IMR-90 (cell line): ENCODE data around the gene TFB1M. TPM values are rescaled to one million over a fixed set of nuclear protein-coding genes. Genes with fewer than 3 reads are reported as not detected.

Experiments used
- ATAC-seq: fragments of 200-7000 bp; cut with Tn5 transposase; 2 replicates; pipeline ENCODE4 v1.9.1; 2020; ENCODE audit warnings: low read depth, mild to moderate bottlenecking, moderate library complexity
- BruUV-seq: library from RNA; stranded (reverse); fragments of 400-500 nt; replicated peaks from 2 replicates; lab custom pipeline; 2021; lab: Mats Ljungman, UMichigan
- CTCF ChIA-PET: fragments of 300-600 bp; formaldehyde crosslinking; extraction: SDS; loops from one replicate; lab custom pipeline; 2021; ENCODE audit warnings: antibody characterized with exemption; lab: Yijun Ruan, JAX
- POLR2A ChIA-PET: fragments of 300-600 bp; sonication (Branson Sonifier 250); formaldehyde crosslinking; loops from one replicate; lab custom pipeline; 2022; ENCODE audit warnings: antibody characterized with exemption; ENCODE audit not compliant: unreplicated experiment; lab: Charles Lee
- DNase-seq: peaks from one replicate; pipeline ENCODE4 v3.0.0; 2013
- H2AFZ ChIP-seq: replicated peaks from 2 replicates; pipeline ENCODE3; 2013; ENCODE audit warnings: low read length, mild to moderate bottlenecking; ENCODE audit not compliant: poor library complexity
- H2AK5ac ChIP-seq: 2 replicates; pipeline ENCODE4 v1.6.1; 2013; ENCODE audit warnings: low read depth, low read length, inconsistent platforms
- H2AK9ac ChIP-seq: replicated peaks from 2 replicates; pipeline ENCODE3; 2013; ENCODE audit warnings: mild to moderate bottlenecking, low read depth, low read length, moderate library complexity; ENCODE audit not compliant: poor library complexity
- H2BK120ac ChIP-seq: 2 replicates; pipeline ENCODE4 v1.6.1; 2013; ENCODE audit warnings: low read depth, low read length, inconsistent platforms
- H2BK15ac ChIP-seq: 3 replicates; pipeline ENCODE4 v1.6.1; 2013; ENCODE audit warnings: low read depth, low read length, inconsistent platforms
- H2BK20ac ChIP-seq: 2 replicates; pipeline ENCODE4 v1.6.1; 2013; ENCODE audit warnings: low read depth, mild to moderate bottlenecking, inconsistent platforms, low read length, moderate library complexity
- H2BK5ac ChIP-seq: 2 replicates; pipeline ENCODE4 v1.6.1; 2013; ENCODE audit warnings: mild to moderate bottlenecking, low read depth, low read length, inconsistent platforms; ENCODE audit not compliant: poor library complexity, severe bottlenecking
- H3K14ac ChIP-seq: replicated peaks from 2 replicates; pipeline ENCODE4 v1.6.1; 2013; ENCODE audit warnings: low read depth, low read length, inconsistent platforms
- H3K18ac ChIP-seq: 2 replicates; pipeline ENCODE4 v1.6.1; 2013; ENCODE audit warnings: low read depth, low read length, control low read depth
- H3K23ac ChIP-seq: 2 replicates; pipeline ENCODE4 v1.6.1; 2013; ENCODE audit warnings: low read depth, low read length, inconsistent platforms
- H3K27ac ChIP-seq: 2 replicates; pipeline ENCODE4 v1.5.1; 2013; ENCODE audit warnings: mild to moderate bottlenecking, control low read depth, low read length; ENCODE audit not compliant: insufficient read depth
- H3K27me3 ChIP-seq: 2 replicates; pipeline ENCODE4 v1.6.1; 2013; ENCODE audit warnings: low read length; ENCODE audit not compliant: control insufficient read depth, insufficient read depth
- H3K36me3 ChIP-seq: 2 replicates; pipeline ENCODE4 v1.6.1; 2013; ENCODE audit warnings: low read length, mixed read lengths; ENCODE audit not compliant: control insufficient read depth, insufficient read depth
- H3K4ac ChIP-seq: 2 replicates; pipeline ENCODE4 v1.6.1; 2013; ENCODE audit warnings: low read depth, low read length, inconsistent platforms
- H3K4me1 ChIP-seq: 2 replicates; pipeline ENCODE4 v1.6.1; 2013; ENCODE audit warnings: low read length, mixed read lengths; ENCODE audit not compliant: control insufficient read depth, insufficient read depth
- H3K4me2 ChIP-seq: 2 replicates; pipeline ENCODE4 v1.6.1; 2013; ENCODE audit warnings: low read depth, mild to moderate bottlenecking, control low read depth, low read length, moderate library complexity
- H3K4me3 ChIP-seq: 2 replicates; pipeline ENCODE4 v1.5.1; 2013; ENCODE audit warnings: low read depth, mild to moderate bottlenecking, control low read depth, low read length, moderate library complexity; ENCODE audit not compliant: insufficient read depth
- H3K56ac ChIP-seq: 2 replicates; pipeline ENCODE4 v1.6.1; 2013; ENCODE audit warnings: low read length, inconsistent platforms; ENCODE audit not compliant: insufficient read depth; ENCODE audit errors: extremely low read depth
- H3K79me1 ChIP-seq, 2 experiments: 2 replicates each; pipeline ENCODE4 v1.6.1; 2013; ENCODE audit warnings: low read length in 2 of 2, inconsistent platforms in 1 of 2, low read depth in 1 of 2
- H3K9ac ChIP-seq: 2 replicates; pipeline ENCODE4 v1.6.1; 2013; ENCODE audit warnings: low read depth, low read length, control low read depth
- H3K9me1 ChIP-seq: 2 replicates; pipeline ENCODE4 v1.6.1; 2013; ENCODE audit warnings: low read length, inconsistent platforms; ENCODE audit not compliant: insufficient read depth
- H3K9me3 ChIP-seq: 2 replicates; pipeline ENCODE4 v1.6.1; 2013; ENCODE audit warnings: low read length; ENCODE audit not compliant: control insufficient read depth, insufficient read depth
- H4K20me1 ChIP-seq: 2 replicates; pipeline ENCODE4 v1.6.1; 2013; ENCODE audit warnings: low read length, inconsistent platforms; ENCODE audit not compliant: insufficient read depth
- H4K5ac ChIP-seq: 2 replicates; pipeline ENCODE4 v1.6.1; 2013; ENCODE audit warnings: mild to moderate bottlenecking, low read depth, low read length, control low read depth
- H4K8ac ChIP-seq, 2 experiments: 2 replicates each; pipeline ENCODE4 v1.6.1; 2013; ENCODE audit warnings: low read depth in 2 of 2, low read length in 2 of 2, control low read depth in 1 of 2, inconsistent platforms in 1 of 2
- H4K91ac ChIP-seq: 2 replicates; pipeline ENCODE4 v1.6.1; 2013; ENCODE audit warnings: low read depth, low read length, inconsistent platforms; ENCODE audit not compliant: insufficient read depth
- BHLHE40 ChIP-seq: fragments of 150-350 bp; IDR thresholded peaks from 2 replicates; pipeline ENCODE4 v1.6.1; 2016; ENCODE audit warnings: mild to moderate bottlenecking, low read depth, low read length
- FOS ChIP-seq: fragments of 150-350 bp; IDR thresholded peaks from 2 replicates; pipeline ENCODE4 v1.6.1; 2016; ENCODE audit warnings: low read depth, low read length
- MAFK ChIP-seq: IDR thresholded peaks from 2 replicates; pipeline ENCODE4 v1.6.1; 2012; ENCODE audit warnings: low read depth, low read length, improper control_type of control experiment
- MAZ ChIP-seq: IDR thresholded peaks from 2 replicates; pipeline ENCODE4 v1.6.1; 2012; ENCODE audit warnings: low read depth, mild to moderate bottlenecking, low read length, improper control_type of control experiment, moderate library complexity, borderline replicate concordance
- MXI1 ChIP-seq: IDR thresholded peaks from 2 replicates; pipeline ENCODE4 v1.6.1; 2012; ENCODE audit warnings: low read depth, mild to moderate bottlenecking, low read length, moderate library complexity, borderline replicate concordance
- POLR2A ChIP-seq: IDR thresholded peaks from 2 replicates; pipeline ENCODE4 v1.6.1; 2012; ENCODE audit warnings: mild to moderate bottlenecking, low read depth, low read length
- RAD21 ChIP-seq: IDR thresholded peaks from 2 replicates; pipeline ENCODE4 v1.6.1; 2012; ENCODE audit warnings: low read length, improper control_type of control experiment
- RCOR1 ChIP-seq: IDR thresholded peaks from 2 replicates; pipeline ENCODE4 v1.6.1; 2012; ENCODE audit warnings: mild to moderate bottlenecking, low read length, improper control_type of control experiment; ENCODE audit not compliant: insufficient replicate concordance
- RFX5 ChIP-seq: IDR thresholded peaks from 2 replicates; pipeline ENCODE4 v1.8.0; 2012; ENCODE audit warnings: low read depth, mild to moderate bottlenecking, low read length, moderate library complexity
- SMC3 ChIP-seq: fragments of 150-350 bp; IDR thresholded peaks from 2 replicates; pipeline ENCODE4 v1.6.1; 2016; ENCODE audit warnings: low read depth, mild to moderate bottlenecking, antibody characterized with exemption, low read length, moderate library complexity
- WGBS, 2 experiments: methylation state at CpG; one replicate each; pipeline versions ENCODE4 v1.1.5 to v1.1.7; 2013; ENCODE audit warnings: missing lambda C conversion rate in 2 of 2; ENCODE audit not compliant: insufficient read length in 1 of 2; ENCODE audit errors: extremely low coverage in 2 of 2; 5-methylcytosine and 5-hydroxymethylcytosine counted together
- dilution Hi-C: fragments of 300-500 bp; cut with HindIII; formaldehyde crosslinking; loops from one replicate; pipeline ENCODE4 v1.14.3; 2018; ENCODE audit warnings: low sequenced_read_pairs; ENCODE audit not compliant: unreplicated experiment
- in situ Hi-C: fragments of 300-500 bp; cut with MboI; formaldehyde crosslinking; loops from 3 replicates; pipeline ENCODE4 v1.14.3; 2019; ENCODE audit warnings: low sequenced_read_pairs, inconsistent platforms, mixed read lengths
- intact Hi-C: fragments of 100-400 bp; cut with micrococcal nuclease; formaldehyde crosslinking; loops from 2 replicates; pipeline ENCODE4 v1.10.0; 2022
- polyA plus RNA-seq, 3 experiments: library from polyadenylated mRNA; depleted of rRNA; stranded (reverse); fragments of >200 nt; gene quantifications; 2 replicates each; pipeline ENCODE4 v1.2.3, GENCODE V29; 2012; ENCODE audit warnings: low replicate concordance in 1 of 3
- total RNA-seq: library from RNA; depleted of rRNA; stranded (reverse); fragments of >200 nt; gene quantifications from 2 replicates; pipeline ENCODE4 v1.2.3, GENCODE V29; 2012
- TF ChIP-seq, protein P1 (sequence below): fragments of 150-350 bp; IDR thresholded peaks from 2 replicates; pipeline ENCODE4 v1.6.1; 2016; ENCODE audit warnings: low read depth, mild to moderate bottlenecking, low read length, moderate library complexity, borderline replicate concordance
- TF ChIP-seq, protein P2 (sequence below): conservative IDR thresholded peaks from 2 replicates; pipeline ENCODE4 v1.5.1; 2012; ENCODE audit warnings: mild to moderate bottlenecking, low read depth, low read length, improper control_type of control experiment

TFB1M gene
- total and polyA plus RNA-seq, 2 of the 4 experiments (the other 2 are of a cell fraction), result 18.1 to 22.4 TPM

DNA sequence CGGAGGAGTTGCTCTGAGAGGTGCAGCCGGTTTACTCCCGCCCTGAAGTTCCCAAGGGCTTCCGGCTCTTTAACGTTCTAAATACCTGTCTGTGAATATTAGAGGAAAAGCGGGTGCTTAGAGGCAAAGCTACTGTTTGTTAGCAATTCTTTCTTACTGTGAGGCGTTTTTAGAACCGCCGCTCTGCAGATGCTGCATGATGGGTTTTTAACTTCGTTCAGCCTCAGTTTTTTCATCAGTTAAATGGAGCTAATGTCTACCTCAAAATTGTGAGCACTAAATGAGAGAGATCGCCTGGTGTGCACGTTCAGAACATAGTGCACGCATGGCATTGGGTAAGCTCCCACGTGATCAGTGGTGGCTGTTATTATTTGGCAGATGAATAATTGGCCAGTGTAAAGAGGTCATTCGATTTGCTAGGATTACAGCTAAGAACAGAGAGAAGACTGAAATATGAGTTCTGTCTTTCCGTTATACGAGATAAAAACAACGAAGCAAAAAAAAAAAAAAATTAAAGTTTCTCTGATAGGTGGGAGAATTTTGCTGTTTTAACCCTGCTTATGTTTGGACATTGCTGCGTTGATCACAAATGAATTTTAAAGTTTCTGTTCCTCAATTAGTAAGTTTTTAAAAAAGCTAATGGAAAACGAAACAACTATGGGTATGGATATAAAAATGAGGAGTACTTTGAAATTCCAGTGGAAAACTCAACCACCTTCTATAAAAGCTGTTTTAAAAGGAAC, 660 bp upstream of the TFB1M start (continued):
- TF ChIP-seq SMC3, result no peak
- TF ChIP-seq RAD21, result no peak
- TF ChIP-seq POLR2A, result peak; percentile 38; the same call in 1 of the 2 replicates
- TF ChIP-seq FOS, result no peak

DNA sequence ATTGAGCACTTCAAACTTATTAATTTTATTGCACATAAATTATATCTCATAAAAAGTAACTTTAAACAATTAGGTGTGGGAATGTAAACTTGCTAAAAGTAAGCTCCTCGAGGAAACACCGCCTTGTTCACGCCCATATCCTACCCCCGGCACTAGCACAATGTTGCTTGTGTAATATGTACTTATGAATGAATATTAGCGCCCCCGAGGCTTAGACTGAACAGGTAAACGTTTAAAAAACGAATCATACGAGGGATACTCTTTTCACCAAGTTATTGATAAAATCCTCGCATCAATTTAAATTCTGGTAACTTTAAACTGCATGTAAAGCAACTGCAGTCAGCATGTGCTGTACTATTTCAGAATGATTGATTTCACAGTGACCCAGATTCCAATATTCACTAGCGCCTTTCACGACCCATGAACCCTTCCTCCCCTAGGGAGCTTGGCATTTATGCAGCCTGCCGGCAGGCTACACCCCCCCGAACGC, 637 bp downstream of the TFB1M start:
- peak overlapping the region; percentile 30; the same call in 1 of the 3 replicates for H2BK15ac ChIP-seq
- H3K9me3 ChIP-seq, result no peaks in the 10 kb centered on the region
- H3K4me3 ChIP-seq, result peak overlapping the region; percentile 84
- BruUV-seq, result no TSS peak
- H2BK5ac ChIP-seq, result peak overlapping the region; percentile 85
- peak overlapping the region; percentile 83 for H3K14ac ChIP-seq
- H3K4me1 ChIP-seq, result peaks cover 6% of the 10 kb centered on the region
- peak overlapping the region; percentile 49 for H3K18ac ChIP-seq
- peak overlapping the region; percentile 68; the same call in 1 of the 2 replicates for H4K5ac ChIP-seq
- 0 out of 2 replicates have a peak overlapping the region, but pooled peaks have one; percentile 46 for H2AK5ac ChIP-seq
- peaks cover 15 to 24% of the 10 kb centered on the region in 2 experiments; a peak in 3 of 4 replicates for H3K79me1 ChIP-seq
- H4K91ac ChIP-seq, result peak overlapping the region; percentile 61; the same call in 1 of the 2 replicates
- POLR2A ChIA-PET, result no interaction called here
- in situ Hi-C loops, result no loop called here
- WGBS, 2 experiments, result no CpG with 5 or more reads among the region's 15 CpGs
- intact Hi-C loops, result loop anchor here (1.0 to 5.0 kb wide), 3 partner anchors 136 to 441 kb away; no protein-coding TSS in a partner anchor
- peak overlapping the region; percentile 97 for H2AFZ ChIP-seq
- dilution Hi-C loops, result no loop called here
- H3K9ac ChIP-seq, result peak overlapping the region; percentile 88
- peak overlapping the region; percentile 93 for H3K23ac ChIP-seq
- CTCF ChIA-PET, result no interaction called here
- ATAC-seq (no peak; the same call in 1 of the 2 replicates), DNase-seq (no peak)
- peak overlapping the region; percentile 89 for H3K56ac ChIP-seq
- H4K8ac ChIP-seq, result peak overlapping the region; percentile 75 to 95
- H3K9me1 ChIP-seq, result no peaks in the 10 kb centered on the region; the same call in 1 of the 2 replicates
- peak overlapping the region; percentile 83; the same call in 1 of the 2 replicates for H2BK120ac ChIP-seq
- peak overlapping the region; percentile 92 for H3K4ac ChIP-seq
- H3K36me3 ChIP-seq, result no peaks in the 10 kb centered on the region; the same call in 1 of the 2 replicates
- H3K4me2 ChIP-seq, result peak overlapping the region; percentile 94
- H4K20me1 ChIP-seq, result no peaks in the 10 kb centered on the region
- H3K27me3 ChIP-seq, result no peaks in the 10 kb centered on the region
- H2AK9ac ChIP-seq, result peak overlapping the region; percentile 94
- H3K27ac ChIP-seq, result peak overlapping the region; percentile 78
- H2BK20ac ChIP-seq, result no peak overlapping the region
- TF ChIP-seq MAZ, result no peak
- TF ChIP-seq SMC3, result no peak
- TF ChIP-seq, protein P1, sequence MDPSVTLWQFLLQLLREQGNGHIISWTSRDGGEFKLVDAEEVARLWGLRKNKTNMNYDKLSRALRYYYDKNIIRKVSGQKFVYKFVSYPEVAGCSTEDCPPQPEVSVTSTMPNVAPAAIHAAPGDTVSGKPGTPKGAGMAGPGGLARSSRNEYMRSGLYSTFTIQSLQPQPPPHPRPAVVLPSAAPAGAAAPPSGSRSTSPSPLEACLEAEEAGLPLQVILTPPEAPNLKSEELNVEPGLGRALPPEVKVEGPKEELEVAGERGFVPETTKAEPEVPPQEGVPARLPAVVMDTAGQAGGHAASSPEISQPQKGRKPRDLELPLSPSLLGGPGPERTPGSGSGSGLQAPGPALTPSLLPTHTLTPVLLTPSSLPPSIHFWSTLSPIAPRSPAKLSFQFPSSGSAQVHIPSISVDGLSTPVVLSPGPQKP, result no peak
- TF ChIP-seq RCOR1, result no peak
- TF ChIP-seq, protein P2, sequence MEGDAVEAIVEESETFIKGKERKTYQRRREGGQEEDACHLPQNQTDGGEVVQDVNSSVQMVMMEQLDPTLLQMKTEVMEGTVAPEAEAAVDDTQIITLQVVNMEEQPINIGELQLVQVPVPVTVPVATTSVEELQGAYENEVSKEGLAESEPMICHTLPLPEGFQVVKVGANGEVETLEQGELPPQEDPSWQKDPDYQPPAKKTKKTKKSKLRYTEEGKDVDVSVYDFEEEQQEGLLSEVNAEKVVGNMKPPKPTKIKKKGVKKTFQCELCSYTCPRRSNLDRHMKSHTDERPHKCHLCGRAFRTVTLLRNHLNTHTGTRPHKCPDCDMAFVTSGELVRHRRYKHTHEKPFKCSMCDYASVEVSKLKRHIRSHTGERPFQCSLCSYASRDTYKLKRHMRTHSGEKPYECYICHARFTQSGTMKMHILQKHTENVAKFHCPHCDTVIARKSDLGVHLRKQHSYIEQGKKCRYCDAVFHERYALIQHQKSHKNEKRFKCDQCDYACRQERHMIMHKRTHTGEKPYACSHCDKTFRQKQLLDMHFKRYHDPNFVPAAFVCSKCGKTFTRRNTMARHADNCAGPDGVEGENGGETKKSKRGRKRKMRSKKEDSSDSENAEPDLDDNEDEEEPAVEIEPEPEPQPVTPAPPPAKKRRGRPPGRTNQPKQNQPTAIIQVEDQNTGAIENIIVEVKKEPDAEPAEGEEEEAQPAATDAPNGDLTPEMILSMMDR, result no peak
- TF ChIP-seq MXI1, result no peak
- TF ChIP-seq MAFK, result no peak
- no peak for TF ChIP-seq FOS
- TF ChIP-seq RFX5, result no peak
- TF ChIP-seq RAD21, result no peak
- no peak for TF ChIP-seq POLR2A
- TF ChIP-seq BHLHE40, result no peak
